NCI-H1105 (cell line): Measurements from ENCODE around the gene PDGFRA.
A peak's percentile ranks its signal among the peaks of the same experiment; 100 is the strongest.
"Not testable (repeated sequence)": the region's sequence is repeated elsewhere in the genome, so short reads cannot be mapped to it uniquely, and the experiment has no call there.

Source experiments
- DNase-seq: peaks from one replicate; lab custom pipeline; 2025; lab: John Stamatoyannopoulos, UW

The PDGFRA gene

DNA sequence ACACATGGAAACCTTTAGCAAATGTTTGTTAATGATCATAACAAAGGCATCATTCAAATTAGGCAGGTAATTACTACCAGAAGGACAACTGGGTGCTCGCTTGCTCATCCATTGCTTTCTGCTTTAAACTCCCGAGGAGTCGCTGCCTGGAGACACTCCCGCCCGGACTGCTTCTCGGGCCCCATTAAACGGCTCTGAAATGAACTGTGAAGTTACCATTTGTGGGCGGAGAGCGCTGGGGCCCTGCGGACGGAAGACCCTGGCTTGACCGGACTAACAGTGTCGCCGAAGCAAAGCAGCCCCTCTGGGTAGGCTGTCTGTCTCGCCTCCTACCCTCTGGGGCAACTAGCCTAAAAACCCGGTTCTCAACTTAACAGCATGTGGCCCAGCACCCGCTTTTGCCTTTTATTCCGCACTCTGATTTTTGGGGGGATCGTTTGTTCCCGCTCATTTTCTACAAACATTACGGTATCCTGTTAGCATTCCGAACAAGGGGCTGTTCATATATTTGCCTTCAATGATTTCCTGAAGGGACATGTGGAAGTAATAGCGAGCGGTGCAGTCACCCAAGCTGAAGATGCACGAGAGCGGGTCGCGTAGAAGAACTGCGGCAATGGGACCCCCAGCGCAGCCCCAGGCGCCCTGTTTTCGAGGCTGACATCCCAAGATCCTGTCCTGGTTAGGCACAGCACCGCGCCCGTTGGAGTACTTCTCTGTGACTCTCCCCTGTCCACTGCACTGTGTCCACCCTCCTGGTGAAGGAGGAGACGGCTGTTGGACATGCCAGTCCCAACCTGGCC is 1.6 kb upstream of the PDGFRA start:
- DNase-seq, result no peak

DNA sequence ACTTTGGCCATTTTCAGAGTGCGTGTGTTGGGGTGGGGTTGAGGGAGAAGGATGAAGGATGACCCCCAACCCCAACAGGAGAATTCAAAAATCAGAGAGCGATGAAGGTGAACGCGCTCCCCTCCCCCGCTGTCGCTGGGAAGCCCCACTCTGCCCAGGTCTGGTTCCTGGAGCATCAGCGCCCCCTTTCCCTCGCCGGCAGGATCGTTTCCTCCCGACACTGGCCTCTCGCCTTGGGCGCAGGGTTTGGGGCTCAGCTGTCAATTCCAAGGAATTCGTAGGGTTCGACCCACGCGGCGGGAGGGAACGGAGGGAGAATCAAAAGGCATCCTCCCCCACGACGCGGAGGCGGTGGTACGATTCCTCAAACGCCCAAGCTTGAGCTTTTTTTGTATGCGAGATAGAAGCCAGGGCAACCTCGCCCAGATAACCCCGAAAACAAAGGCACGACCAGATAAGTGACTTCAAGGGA is 1.0 kb upstream of the PDGFRA start:
- DNase-seq, result no peak

DNA sequence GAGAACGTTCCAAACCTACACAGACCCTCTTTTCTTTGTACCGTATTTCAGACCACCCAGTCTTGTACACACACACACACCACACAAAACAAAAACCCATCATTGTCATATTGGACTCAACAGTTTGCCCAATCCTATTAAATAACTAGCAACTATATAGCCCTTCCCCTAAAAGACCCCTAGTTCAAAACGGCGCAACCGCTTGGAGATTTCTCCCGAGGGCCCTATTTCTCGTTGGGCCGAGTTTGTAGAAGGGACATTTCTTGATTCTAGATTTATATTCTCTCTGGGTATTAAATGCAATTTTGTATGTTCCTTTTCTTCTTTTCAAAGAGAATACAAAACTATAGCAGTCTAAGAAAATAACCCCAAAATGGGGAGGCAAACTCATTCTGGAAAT is 547 bp upstream of the PDGFRA start:
- no peak for DNase-seq

DNA sequence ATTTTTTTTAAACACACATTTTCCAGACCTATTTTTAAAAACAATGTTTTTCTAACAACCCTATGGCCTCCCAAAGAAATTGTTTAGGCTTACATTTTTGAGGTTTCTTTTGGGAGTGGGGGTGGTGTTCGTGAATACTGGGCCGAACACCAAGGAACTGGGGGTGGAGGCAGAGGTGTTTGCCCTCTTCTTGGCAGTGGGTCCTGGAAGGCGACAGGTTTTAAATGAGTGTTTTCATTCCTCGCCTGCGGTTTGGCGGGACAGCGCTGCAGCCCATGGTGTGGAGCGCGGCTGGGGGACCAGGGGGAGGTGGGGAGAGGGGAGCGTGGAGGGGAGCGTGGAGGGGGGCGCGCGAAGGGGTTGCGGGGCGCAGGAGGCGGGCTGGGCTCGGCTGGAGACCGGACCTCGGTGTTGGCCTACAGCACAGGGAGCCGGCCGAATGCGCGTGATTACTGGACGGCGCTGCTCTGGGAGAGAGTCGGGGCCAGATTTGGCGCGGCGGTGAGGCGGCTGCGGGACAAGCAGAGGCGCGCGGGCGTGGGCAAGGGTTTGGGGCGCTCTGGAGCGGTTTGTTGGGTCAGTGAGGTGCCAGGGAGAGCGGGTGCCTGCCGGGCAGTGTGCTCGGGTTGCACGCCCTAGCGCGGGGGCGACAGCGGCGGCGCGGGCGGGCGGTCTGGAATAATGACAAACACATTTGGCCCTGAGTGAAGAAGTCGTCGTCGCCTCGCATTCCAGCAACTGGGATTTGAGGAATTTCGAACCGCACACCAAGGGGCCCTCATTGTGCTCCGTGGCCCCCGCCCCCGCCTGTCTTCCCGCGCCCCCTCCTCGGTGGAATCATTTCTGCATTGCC is 764 bp downstream of the PDGFRA start:
- no peak for DNase-seq

DNA sequence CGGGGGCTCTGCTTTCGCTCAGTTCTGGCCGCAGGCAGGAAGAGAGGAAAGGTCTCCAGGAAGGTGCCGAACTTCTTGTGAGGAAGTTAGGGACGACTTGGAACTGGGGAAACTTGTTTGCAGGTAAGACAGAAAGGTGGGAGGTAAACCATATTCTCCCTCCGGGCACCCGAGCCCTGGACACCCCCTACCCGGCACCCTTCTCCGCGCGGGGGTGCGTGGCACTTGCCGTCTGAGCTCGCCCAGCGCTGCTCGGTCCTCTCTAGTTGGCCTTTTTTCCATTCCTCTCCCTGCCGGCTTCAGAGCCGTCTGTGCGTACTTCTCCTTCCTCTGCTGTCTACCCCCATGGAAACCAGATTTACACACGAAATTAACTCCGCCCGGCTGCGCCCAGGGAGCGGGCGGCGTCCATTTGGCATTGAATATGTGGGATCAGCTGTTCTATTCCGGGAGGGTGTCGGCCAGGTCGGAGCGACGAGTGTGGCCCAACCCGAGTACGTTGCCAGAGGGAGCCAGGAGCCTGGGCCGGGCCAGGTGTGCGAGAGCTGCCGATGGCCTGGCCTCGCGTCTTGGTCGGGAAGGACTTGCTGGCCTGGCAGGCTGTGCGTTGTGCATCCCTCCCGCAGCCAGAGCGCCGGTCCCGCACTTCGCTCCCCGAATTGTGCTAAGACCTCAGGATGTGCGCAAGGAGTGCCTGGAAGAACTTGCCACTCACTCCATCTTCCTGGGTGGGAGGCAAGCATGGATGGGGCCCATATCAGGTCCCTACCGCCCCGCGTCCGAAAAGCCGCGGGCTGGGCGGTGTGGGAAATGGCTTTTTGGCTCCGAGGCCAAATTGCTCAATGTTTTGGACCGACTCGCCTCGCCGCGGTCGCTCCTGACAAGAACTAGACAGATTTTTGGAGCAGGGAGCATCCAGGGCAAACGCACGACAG is 1.7 kb downstream of the PDGFRA start:
- DNase-seq, result no peak

DNA sequence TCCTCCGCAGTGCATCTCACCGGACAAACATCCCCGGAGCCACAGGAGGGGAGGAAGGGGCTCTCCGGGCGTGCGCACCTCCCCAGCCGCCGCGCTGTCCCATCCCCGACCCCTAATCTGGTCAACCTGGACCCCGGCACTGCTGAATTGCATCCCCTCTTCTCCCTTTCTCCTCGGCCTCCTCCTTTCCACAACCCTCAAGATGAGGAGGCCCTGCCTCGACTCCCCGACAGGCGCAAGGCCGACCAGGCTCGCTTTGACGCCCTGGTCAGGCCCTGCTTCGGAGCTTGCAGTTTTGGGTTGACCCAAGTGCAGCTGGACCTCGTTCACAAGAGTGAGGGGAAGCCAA is 2.3 kb downstream of the PDGFRA start:
- no peak for DNase-seq

DNA sequence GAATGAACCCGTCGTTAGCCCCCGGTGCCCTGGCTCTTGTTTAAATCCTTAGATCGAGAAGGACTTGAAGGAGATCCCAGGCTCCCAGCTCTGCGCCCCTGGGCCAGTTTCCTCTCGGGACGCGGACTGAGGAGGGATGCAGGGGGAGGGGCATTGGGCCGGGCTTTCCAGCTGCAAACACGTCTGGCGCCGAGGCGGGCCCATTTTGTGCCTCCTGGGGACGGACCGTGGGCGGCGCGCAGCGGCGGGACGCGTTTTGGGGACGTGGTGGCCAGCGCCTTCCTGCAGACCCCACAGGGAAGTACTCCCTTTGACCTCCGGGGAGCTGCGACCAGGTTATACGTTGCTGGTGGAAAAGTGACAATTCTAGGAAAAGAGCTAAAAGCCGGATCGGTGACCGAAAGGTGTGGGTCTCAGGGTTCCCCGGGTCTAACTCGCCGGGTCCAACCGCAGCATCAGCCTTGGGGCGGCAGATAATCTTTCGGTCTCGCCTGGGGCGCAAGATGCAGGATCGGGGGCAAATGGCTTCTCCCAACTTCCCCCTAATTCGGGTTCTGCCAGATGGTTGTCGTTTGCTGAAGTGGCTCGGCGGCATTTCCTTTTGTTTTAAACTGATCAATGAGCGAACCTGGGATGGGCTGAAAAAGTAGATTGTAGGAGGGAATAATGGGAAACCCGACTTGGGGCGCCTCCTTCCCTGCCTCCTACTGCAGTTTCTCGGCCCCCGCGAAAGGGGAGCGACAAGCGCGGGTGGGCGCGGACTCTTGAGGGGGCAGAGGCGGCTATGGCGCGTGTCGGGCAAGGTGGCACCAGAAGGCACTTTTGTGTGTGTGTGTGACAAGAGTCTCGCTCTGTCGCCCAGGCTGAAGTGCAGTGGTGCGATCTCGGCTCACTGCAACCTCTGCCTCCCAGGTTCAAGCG is 2.9 kb downstream of the PDGFRA start:
- no peak for DNase-seq

DNA sequence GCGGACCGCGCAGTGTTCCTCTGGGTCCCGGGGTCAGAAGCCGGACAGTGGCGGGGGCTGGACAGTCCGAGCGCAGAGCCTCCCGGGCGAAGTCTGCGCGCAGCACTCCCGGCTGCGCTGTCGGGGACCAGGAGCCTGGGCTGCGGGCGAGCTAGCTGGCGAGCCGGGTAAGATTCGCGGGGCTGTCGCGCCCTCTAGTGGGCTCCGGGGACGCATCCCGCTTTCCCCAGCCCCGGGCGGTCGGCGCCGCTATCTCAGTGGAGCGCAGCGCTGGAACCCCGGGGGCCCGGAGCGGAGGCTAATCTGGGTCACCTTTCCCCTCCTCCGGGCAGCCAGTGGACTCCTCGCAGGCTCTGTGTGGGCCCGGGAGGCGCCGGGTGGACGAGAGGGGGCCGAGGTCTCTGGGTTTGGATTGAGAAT is 4.2 kb downstream of the PDGFRA start:
- peak; percentile 53 for DNase-seq

DNA sequence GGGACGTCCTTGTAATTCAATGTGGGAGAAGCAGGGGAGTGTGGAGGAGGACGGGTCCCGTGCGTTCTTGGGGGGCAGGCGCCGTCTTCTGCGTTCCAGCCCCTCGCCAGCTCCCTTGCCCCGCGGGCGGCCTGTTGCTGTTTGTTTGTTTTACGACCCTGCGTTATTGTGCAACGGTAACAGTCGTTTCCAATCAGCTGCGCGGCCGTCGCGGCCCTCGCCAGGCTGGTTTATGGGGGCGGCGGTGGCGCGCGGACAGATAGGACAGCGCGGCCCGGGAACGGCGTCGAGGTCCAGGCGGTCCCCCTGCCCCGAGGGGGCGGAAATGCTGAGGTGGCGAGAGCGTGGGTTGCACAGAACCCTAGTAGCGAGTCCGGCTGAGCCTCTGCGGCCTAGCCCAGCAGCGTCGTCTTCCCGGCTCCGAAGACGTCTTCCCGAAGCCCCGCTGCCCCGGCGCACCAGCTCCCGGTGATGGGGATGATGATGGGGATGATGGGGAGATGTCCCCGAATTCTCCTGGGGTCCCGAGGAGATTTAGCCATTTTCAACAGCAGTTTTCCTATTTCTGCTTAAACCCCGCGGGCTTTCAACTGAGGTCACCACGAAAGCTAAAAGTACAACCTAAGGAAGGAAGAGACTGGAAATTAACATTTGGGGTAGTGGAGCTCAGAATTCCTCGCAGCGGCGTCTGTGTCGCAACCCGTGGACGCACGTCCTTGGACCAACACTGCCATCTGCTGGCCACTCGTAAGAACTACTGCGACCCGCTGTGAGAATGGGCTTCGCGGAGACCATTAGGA is 4.8 kb downstream of the PDGFRA start:
- DNase-seq, result no peak

DNA sequence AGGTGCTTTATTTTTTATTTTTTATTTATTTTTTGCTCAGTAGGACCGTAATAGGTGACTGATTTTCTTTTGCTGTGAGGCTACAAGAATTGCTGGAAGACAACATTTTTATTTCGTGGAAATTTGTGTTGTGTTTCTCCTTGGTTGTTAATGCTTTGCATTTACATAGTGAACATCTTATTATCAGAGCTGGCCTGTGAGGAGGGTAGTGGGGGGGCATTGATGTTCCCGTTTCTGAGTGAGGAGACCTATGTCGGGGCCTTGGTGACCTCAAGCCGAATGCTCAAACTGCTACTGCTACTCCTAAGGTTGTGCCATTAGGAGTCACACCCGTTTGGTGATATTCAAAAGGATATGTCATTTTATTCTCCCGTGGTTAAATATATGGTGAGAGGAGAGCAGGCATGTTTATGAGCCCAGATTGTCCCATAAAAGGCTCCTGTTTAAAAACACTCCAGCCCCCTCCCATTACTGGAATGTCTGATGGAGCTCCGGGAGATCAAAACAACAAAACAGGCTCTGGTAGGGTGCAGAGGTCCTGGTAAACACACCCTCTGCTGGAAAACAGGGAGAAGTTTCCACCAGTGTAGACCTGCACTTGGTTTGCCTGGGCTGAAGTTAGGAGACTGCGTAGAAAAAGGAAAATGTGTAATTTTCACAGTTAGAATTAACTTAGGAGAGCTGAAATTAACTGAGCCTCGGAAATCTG is 5.6 kb downstream of the PDGFRA start:
- DNase-seq, result no peak

DNA sequence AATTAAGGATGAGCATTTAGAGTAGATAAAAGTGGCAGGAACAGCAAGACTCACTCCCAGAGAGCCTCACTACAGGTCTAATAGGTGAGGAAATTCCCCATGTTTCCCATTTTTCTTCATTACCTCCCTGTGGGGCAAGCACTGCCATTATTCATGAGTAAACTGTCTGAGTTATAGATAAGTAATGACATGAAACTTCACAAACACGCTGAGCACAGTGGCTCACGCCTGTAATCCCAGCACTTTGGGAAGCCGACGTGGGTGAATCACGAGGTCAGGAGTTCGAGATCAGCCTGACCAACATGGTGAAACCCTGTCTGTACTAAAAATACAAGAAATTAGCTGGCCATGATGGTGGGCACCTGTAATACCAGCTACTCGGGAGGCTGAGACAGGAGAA is 7.2 kb downstream of the PDGFRA start:
- not testable (repeated sequence) for DNase-seq

DNA sequence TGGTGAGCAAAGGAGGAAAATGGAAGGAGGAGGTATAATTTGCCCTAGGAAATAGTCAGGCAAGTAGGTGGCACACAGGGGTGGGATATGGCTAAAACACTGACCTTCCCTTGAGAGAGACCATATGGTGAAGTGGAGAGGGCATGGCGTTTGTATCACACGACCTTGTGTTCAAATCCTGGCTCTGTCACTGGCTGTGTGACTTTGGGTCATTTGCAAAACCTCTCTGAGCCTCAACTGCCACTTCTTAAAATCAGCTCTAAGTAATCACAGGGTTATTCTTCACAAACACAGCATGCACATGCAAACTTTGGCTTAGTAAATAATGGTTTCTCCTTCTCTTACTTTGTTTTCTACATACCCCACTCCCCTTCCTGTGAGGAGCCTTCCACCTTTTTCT is 8.7 kb downstream of the PDGFRA start:
- DNase-seq, result no peak

DNA sequence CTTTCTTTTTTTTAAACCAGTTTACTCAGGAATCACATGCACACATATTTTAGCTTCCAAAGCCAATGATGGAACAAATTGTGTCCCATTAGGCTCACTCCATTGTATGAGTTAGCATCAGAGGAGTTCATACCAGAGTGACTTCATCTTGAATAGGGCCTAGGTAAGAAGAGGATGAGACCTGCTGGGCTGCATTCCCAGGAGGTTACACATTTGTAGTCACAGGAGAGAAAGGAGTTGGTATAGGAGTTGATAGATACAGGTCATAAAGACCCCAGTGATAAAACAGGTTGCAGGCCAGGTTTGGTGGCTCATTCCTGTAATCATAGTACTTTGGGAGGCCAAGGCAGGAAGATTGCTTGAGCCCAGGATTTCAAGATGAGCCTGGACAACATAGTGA is 9.3 kb downstream of the PDGFRA start:
- no peak for DNase-seq

DNA sequence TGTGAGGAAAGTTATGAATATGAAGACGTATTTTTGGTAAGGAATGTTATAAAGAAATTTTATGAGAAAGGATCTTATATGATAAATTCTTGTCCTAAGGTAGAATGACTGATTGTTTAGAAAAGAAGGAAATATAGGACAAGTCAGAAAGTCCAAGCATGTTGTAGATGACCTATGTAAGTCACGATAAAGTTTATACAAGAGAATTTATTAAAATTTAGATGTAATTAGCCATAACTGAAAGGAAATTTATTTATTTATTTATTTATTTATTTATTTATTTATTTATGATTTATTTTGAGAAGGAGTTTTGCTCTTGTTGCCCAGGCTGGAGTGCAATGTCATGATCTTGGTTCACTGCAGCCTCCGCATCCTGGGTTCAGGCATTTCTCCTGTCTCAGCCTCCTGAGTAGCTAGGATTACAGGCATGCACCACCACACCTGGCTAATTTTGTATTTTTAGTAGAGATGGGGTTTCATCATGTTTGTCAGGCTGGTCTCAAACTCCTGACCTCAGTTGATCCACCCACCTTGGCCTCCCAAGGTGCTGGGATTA is 12.3 kb downstream of the PDGFRA start:
- not testable (repeated sequence) for DNase-seq

DNA sequence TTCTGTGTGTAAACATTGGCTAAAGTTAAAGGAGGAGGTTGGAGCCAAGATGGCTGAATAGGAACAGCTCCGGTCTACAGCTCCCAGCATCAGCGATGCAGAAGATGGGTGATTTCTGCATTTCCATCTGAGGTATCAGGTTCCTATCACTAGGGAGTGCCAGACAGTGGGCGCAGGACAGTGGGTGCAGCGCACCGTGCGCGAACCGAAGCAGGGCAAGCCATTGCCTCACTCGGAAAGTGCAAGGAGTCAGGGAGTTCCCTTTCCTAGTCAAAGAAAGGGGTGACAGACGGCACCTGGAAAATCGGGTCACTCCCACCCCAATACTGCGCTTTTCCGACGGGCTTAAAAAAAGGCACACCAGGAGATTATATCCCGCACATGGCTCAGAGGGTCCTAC is 14.4 kb downstream of the PDGFRA start:
- not testable (repeated sequence) for DNase-seq

DNA sequence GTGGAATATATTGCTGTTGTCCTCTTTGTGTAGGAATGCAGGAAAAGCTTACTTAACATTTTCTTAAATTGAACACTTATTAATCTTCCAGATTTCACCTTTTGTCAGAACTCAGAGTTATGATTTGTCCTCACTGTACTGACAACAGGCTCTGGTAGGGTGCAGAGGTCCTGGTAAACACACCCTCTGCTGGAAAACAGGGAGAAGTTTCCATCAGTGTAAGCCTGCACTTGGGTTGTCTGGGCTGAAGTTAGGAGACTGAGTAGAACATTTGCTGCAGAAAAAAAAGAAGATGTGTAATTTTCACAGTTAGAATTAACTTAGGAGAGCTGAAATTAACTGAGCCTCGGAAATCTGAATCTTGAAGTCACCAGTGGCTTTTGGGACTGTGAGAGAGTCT is 23.2 kb downstream of the PDGFRA start:
- DNase-seq, result not testable (repeated sequence)

DNA sequence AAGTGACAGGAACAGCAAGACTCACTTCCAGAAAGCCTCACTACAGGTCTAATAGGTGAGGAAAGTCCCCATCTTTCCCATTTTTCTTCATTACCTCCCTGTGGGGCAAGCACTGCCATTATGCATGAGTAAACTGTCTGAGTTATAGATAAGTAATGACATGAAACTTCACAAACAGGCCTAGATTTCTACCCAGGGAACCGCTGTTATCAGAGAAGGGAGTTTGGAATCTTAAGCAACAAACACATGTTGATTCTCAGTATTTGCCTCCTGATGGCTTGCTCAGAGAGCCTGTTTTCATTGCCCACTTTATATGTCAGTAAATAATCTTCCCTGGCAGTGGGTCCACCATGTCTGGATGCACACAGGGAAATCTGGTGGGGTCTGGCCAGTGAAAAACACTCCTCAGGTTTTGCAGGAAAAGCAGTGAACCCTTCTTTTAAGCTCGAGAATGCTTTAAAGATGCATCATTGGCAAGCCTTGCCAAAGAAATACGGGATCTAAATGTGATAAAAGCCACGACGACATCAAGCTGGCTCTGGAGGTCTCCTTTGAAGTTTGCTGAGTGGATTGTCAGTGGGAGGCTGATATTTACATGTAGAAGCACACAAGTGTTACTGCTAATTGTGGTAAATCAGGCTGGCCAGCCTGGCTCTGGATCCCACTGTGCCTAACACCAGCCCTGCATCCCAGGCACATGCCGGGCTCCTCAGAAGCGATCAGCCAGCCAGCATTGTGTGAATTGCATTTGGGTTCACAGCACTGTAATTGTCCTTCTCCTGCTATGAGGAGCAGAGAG is 25.2 kb downstream of the PDGFRA start:
- no peak for DNase-seq

DNA sequence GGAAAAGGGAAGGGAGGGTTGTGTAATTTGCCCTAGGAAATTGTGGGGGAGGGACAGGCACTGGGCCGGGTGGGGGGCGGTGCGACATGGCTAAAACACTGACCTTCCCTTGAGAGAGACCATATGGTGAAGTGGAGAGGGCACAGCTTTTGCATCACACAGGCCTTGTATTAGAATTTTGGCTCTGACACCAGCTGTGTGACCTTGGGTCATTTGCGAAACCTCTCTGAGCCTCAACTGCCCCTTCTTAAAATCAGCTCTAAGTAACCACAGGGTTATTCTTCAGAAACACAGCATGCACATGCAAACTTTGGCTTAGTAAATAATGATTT is 25.8 kb downstream of the PDGFRA start:
- DNase-seq, result no peak

DNA sequence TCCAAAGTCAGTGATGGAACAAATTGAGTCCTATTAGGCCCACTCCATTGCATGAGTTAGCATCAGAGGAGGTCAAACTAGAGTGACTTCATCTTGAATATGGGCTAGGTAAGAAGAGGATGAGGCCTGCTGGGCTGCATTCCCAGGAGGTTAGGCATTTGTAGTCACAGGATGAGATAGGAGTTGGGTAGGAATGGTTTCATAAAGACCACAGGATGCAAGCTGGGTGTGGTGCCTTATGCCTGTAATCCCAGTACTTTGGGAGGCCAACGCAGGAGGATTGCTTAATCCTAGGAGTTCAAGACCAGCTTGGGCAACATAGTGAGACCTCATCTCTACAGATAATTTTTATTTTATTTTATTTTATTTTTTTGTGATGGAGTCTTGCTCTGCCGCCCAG is 26.8 kb downstream of the PDGFRA start:
- DNase-seq, result no peak
